GM21529 (cell line): ENCODE results near the gene BSDC1.

Experiments
- ATAC-seq: cut with Tn5 transposase; IDR thresholded peaks from one replicate; pipeline ENCODE4 v1.9.1; 2021; ENCODE audit not compliant: unreplicated experiment

Gene BSDC1

GRCh38 chr1:32394890-32395432 is 720 bp upstream of the BSDC1 start:
- peak; percentile 3 for ATAC-seq

- ATAC-seq: peak; percentile 6
Observed at GRCh38 chr1:32393832-32394140, 455 bp downstream of the BSDC1 start.

- ATAC-seq: no peak
Observed at GRCh38 chr1:32393136-32393535, 1.1 kb downstream of the BSDC1 start.

- no peak for ATAC-seq
Observed at GRCh38 chr1:32392325-32392724, 1.9 kb downstream of the BSDC1 start.

- ATAC-seq: no peak
Observed at GRCh38 chr1:32390904-32391870, 3.1 kb downstream of the BSDC1 start.

- ATAC-seq: no peak
Observed at GRCh38 chr1:32388641-32389040, 5.6 kb downstream of the BSDC1 start.

GRCh38 chr1:32386676-32387392 is 7.4 kb downstream of the BSDC1 start:
- no peak for ATAC-seq

- no peak for ATAC-seq
Observed at GRCh38 chr1:32380057-32380456, 14.2 kb downstream of the BSDC1 start.

GRCh38 chr1:32377541-32378220 is 16.6 kb downstream of the BSDC1 start:
- no peak for ATAC-seq

GRCh38 chr1:32376199-32376598 is 18.0 kb downstream of the BSDC1 start:
- ATAC-seq: no peak

GRCh38 chr1:32373996-32374592 is 20.1 kb downstream of the BSDC1 start:
- no peak for ATAC-seq

GRCh38 chr1:32372149-32372756 is 22.0 kb downstream of the BSDC1 start:
- no peak for ATAC-seq

- ATAC-seq: no peak
Observed at GRCh38 chr1:32367912-32368635, 26.2 kb downstream of the BSDC1 start.

- no peak for ATAC-seq
Observed at GRCh38 chr1:32365445-32365844, 28.8 kb downstream of the BSDC1 start.

GRCh38 chr1:32364836-32365235 is 29.4 kb downstream of the BSDC1 start:
- no peak for ATAC-seq

GRCh38 chr1:32363713-32364112 is 30.5 kb downstream of the BSDC1 start:
- no peak for ATAC-seq

- ATAC-seq: no peak
Observed at GRCh38 chr1:32362474-32363313, 31.5 kb downstream of the BSDC1 start, which contains the start of the genes FAM229A and TSSK3. Gene FAM229A, minus strand, starts transcription at chr1:32362485. Its CDS starts 394 bp downstream, at chr1:32362091. Gene TSSK3, plus strand, starts transcription at chr1:32362539. Its CDS starts 163 bp downstream, at chr1:32362702.

GRCh38 chr1:32361674-32362473 is 32.4 kb downstream of the BSDC1 start:
- ATAC-seq: no peak
